ENCODE data around the gene LAIR2. TPM values are rescaled to one million over a fixed set of nuclear protein-coding genes. Genes with fewer than 3 reads are reported as not detected.

Gene LAIR2
- total and polyA plus RNA-seq, 2 of the 13 experiments (the other 11 are each of a cell fraction or from before 2014, with no cell fraction given), result 1.3 to 1.9 TPM

DNA sequence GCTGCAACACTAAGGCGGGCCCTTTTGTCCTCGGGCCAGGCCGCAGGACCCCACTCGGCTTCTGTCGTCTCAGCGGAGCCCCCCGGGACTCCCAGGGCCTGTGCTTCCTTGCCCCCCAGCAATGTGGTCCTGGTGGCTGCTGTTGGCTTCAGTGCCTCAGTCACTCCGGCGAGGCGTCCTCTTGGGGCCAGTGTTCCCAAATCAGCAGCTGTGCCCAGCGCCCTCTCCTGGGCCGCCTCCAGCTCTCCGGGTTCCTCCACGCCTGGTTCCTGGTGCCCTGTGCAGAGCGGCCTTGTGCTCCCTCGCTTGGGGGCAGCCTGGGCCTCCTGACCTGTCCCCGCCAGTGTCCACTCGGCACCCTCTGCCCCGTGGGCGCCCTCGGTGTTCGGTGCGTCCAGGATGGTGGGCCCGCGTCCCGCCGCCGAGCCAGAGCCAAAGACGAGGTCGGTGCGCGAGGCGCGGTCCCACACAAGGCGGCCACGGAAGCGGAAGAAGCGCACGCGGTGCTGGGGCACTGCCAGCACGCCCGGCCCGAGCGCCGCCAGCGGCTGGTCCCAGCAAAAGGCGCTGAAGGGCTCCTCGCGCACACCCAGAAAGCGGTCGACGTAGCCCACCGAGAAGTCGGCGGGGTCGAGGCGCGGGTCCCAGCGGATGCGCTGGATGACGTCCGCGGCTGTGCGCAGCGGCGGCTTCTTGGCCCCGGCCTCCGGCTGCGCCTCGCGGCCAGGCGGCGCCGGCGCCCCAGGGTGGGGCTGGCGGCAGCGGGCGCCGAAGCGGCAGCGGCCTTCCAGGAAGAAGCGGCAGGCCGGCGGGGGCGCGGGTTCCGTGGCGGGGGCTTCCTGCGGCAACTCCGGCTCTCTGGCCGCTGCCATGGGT, 39.7 kb upstream of the LAIR2 start (continued):
- TF ChIP-seq RNF219 (CRISPR knock-in tag; IDR thresholded peaks at IDR 0.05) (no peak), WIZ (CRISPR knock-in tag; IDR thresholded peaks at IDR 0.05) (no peak; the same call in 1 of the 2 replicates), JDP2 (CRISPR knock-in tag; IDR thresholded peaks at IDR 0.05; ENCODE audit: borderline replicate concordance) (no peak), DPF2 (CRISPR knock-in tag; IDR thresholded peaks at IDR 0.05; ENCODE audit: borderline replicate concordance, low read depth) (no peak), ZKSCAN8 (CRISPR knock-in tag; IDR thresholded peaks at IDR 0.05; ENCODE audit: borderline replicate concordance) (no peak), HCFC1 (IDR thresholded peaks at IDR 0.05; ENCODE audit: low read depth, low read length) (no peak), SALL1 (CRISPR knock-in tag; IDR thresholded peaks at IDR 0.05) (peak; percentile 54), PATZ1 (CRISPR knock-in tag; IDR thresholded peaks at IDR 0.05) (peak; percentile 41; the same call in 1 of the 2 replicates), POLR2AphosphoS5 (IDR thresholded peaks at IDR 0.05; ENCODE audit: low read depth, low read length) (no peak; the same call in 1 of the 2 replicates), SIN3A (IDR thresholded peaks at IDR 0.05; ENCODE audit: borderline replicate concordance, low read depth, low read length) (no peak), RFX5 (IDR thresholded peaks at IDR 0.05; ENCODE audit: low read depth, low read length) (no peak)
- TF ChIP-seq, protein P1, sequence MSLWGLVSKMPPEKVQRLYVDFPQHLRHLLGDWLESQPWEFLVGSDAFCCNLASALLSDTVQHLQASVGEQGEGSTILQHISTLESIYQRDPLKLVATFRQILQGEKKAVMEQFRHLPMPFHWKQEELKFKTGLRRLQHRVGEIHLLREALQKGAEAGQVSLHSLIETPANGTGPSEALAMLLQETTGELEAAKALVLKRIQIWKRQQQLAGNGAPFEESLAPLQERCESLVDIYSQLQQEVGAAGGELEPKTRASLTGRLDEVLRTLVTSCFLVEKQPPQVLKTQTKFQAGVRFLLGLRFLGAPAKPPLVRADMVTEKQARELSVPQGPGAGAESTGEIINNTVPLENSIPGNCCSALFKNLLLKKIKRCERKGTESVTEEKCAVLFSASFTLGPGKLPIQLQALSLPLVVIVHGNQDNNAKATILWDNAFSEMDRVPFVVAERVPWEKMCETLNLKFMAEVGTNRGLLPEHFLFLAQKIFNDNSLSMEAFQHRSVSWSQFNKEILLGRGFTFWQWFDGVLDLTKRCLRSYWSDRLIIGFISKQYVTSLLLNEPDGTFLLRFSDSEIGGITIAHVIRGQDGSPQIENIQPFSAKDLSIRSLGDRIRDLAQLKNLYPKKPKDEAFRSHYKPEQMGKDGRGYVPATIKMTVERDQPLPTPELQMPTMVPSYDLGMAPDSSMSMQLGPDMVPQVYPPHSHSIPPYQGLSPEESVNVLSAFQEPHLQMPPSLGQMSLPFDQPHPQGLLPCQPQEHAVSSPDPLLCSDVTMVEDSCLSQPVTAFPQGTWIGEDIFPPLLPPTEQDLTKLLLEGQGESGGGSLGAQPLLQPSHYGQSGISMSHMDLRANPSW (CRISPR knock-in tag; IDR thresholded peaks at IDR 0.05; ENCODE audit: borderline replicate concordance), result no peak
- TF ChIP-seq, protein P2, sequence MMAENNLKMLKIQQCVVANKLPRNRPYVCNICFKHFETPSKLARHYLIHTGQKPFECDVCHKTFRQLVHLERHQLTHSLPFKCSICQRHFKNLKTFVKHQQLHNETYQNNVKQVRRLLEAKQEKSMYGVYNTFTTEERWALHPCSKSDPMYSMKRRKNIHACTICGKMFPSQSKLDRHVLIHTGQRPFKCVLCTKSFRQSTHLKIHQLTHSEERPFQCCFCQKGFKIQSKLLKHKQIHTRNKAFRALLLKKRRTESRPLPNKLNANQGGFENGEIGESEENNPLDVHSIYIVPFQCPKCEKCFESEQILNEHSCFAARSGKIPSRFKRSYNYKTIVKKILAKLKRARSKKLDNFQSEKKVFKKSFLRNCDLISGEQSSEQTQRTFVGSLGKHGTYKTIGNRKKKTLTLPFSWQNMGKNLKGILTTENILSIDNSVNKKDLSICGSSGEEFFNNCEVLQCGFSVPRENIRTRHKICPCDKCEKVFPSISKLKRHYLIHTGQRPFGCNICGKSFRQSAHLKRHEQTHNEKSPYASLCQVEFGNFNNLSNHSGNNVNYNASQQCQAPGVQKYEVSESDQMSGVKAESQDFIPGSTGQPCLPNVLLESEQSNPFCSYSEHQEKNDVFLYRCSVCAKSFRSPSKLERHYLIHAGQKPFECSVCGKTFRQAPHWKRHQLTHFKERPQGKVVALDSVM (CRISPR knock-in tag; IDR thresholded peaks at IDR 0.05), result no peak; the same call in none of the 2 replicates
- TF ChIP-seq, protein P3, sequence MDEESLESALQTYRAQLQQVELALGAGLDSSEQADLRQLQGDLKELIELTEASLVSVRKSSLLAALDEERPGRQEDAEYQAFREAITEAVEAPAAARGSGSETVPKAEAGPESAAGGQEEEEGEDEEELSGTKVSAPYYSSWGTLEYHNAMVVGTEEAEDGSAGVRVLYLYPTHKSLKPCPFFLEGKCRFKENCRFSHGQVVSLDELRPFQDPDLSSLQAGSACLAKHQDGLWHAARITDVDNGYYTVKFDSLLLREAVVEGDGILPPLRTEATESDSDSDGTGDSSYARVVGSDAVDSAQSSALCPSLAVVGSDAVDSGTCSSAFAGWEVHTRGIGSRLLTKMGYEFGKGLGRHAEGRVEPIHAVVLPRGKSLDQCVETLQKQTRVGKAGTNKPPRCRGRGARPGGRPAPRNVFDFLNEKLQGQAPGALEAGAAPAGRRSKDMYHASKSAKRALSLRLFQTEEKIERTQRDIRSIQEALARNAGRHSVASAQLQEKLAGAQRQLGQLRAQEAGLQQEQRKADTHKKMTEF (CRISPR knock-in tag; IDR thresholded peaks at IDR 0.05), result peak; percentile 55; the same call in 1 of the 2 replicates
- TF ChIP-seq, protein P4, sequence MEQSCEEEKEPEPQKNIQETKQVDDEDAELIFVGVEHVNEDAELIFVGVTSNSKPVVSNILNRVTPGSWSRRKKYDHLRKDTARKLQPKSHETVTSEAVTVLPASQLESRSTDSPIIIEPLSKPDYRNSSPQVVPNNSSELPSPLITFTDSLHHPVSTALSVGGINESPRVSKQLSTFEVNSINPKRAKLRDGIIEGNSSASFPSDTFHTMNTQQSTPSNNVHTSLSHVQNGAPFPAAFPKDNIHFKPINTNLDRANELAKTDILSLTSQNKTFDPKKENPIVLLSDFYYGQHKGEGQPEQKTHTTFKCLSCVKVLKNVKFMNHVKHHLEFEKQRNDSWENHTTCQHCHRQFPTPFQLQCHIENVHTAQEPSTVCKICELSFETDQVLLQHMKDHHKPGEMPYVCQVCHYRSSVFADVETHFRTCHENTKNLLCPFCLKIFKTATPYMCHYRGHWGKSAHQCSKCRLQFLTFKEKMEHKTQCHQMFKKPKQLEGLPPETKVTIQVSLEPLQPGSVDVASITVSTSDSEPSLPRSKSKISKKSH (CRISPR knock-in tag; IDR thresholded peaks at IDR 0.05; ENCODE audit: borderline replicate concordance), result no peak
